HEK293 (cell line): ENCODE measurements around the gene TUFM.
"Not testable (repeated sequence)": the region's sequence is repeated elsewhere in the genome, so short reads cannot be mapped to it uniquely, and the experiment has no call there.

Experiments used
- CTCF ChIP-seq: fragments of 450-650 bp; formaldehyde crosslinking; IDR thresholded peaks from 2 replicates; pipeline ENCODE4 v1.5.1; 2016; ENCODE audit warnings: missing biosample characterization, missing genetic modification characterization
- INSM2 ChIP-seq: fragments of 450-650 bp; formaldehyde crosslinking; IDR thresholded peaks from 2 replicates; pipeline ENCODE4 v1.5.1; 2016; ENCODE audit warnings: missing biosample characterization, missing genetic modification characterization
- KLF10 ChIP-seq: fragments of 450-650 bp; IDR thresholded peaks from 2 replicates; pipeline ENCODE4 v1.5.1; 2018; ENCODE audit warnings: missing biosample characterization, mild to moderate bottlenecking, missing genetic modification characterization
- ZNF140 ChIP-seq: fragments of 450-650 bp; formaldehyde crosslinking; IDR thresholded peaks from 2 replicates; pipeline ENCODE4 v1.5.1; 2016; ENCODE audit warnings: missing biosample characterization, missing genetic modification characterization
- ZNF37A ChIP-seq: fragments of 450-650 bp; IDR thresholded peaks from 2 replicates; pipeline ENCODE4 v1.5.1; 2018; ENCODE audit warnings: missing biosample characterization, missing genetic modification characterization
- ZNF629 ChIP-seq: fragments of 450-650 bp; formaldehyde crosslinking; IDR thresholded peaks from 2 replicates; pipeline ENCODE4 v1.5.1; 2017; ENCODE audit warnings: missing biosample characterization, missing genetic modification characterization
- ZNF639 ChIP-seq: fragments of 450-650 bp; formaldehyde crosslinking; IDR thresholded peaks from 2 replicates; pipeline ENCODE4 v1.5.1; 2016; ENCODE audit warnings: missing biosample characterization, missing genetic modification characterization
- ZNF776 ChIP-seq: fragments of 450-650 bp; formaldehyde crosslinking; IDR thresholded peaks from 2 replicates; pipeline ENCODE4 v1.5.0; 2017; ENCODE audit warnings: missing biosample characterization, missing genetic modification characterization, borderline replicate concordance

GRCh38 chr16:28807445-28808120, 38.6 kb downstream of the TUFM start:
- not testable (repeated sequence) for TF ChIP-seq CTCF (tag by site-specific recombination); ZNF37A (tag by site-specific recombination); ZNF629; ZNF639 (tag by site-specific recombination); KLF10 (tag by site-specific recombination); ZNF140 (tag by site-specific recombination); INSM2 (tag by site-specific recombination); ZNF776 (tag by site-specific recombination)
